H9 (cell line): ENCODE results near the gene GAL3ST2. TPM values are rescaled to one million over a fixed set of nuclear protein-coding genes. Genes with fewer than 3 reads are reported as not detected.

ENCODE experiments used
- DNase-seq: peaks from one replicate; pipeline ENCODE4 v3.0.0-alpha.2; 2017
- H2AFZ ChIP-seq: one replicate; pipeline ENCODE4 v1.6.1; 2013; ENCODE audit warnings: mild to moderate bottlenecking, low read length, control low read depth, moderate library complexity
- H2AK5ac ChIP-seq: 2 replicates; pipeline ENCODE4 v1.6.1; 2013; ENCODE audit warnings: low read length, control low read depth, mixed read lengths; ENCODE audit not compliant: insufficient read length
- H2BK120ac ChIP-seq: one replicate; pipeline ENCODE4 v1.6.1; 2013; ENCODE audit warnings: low read depth, mild to moderate bottlenecking, low read length, control low read depth, inconsistent platforms; ENCODE audit not compliant: poor library complexity, severe bottlenecking
- H2BK12ac ChIP-seq: 2 replicates; pipeline ENCODE4 v1.6.1; 2013; ENCODE audit warnings: low read length, control low read depth, mixed read lengths, low read depth; ENCODE audit not compliant: insufficient read length
- H2BK15ac ChIP-seq: 2 replicates; pipeline ENCODE4 v1.6.1; 2013; ENCODE audit warnings: low read depth, low read length, control low read depth
- H2BK20ac ChIP-seq: one replicate; pipeline ENCODE4 v1.6.1; 2013; ENCODE audit warnings: low read depth, mild to moderate bottlenecking, low read length, control low read depth, inconsistent platforms; ENCODE audit not compliant: poor library complexity, severe bottlenecking
- H2BK5ac ChIP-seq: 2 replicates; pipeline ENCODE4 v1.6.1; 2013; ENCODE audit warnings: low read length, control low read depth, mixed read lengths; ENCODE audit not compliant: insufficient read length
- H3K14ac ChIP-seq: 2 replicates; pipeline ENCODE4 v1.6.1; 2013; ENCODE audit warnings: low read length, control low read depth; ENCODE audit not compliant: insufficient read depth
- H3K18ac ChIP-seq: 2 replicates; pipeline ENCODE4 v1.6.1; 2013; ENCODE audit warnings: low read depth, mild to moderate bottlenecking, mixed read lengths, low read length, control low read depth; ENCODE audit not compliant: insufficient read length
- H3K23ac ChIP-seq: 2 replicates; pipeline ENCODE4 v1.6.1; 2013; ENCODE audit warnings: low read length, control low read depth, mixed read lengths, low read depth; ENCODE audit not compliant: insufficient read length
- H3K23me2 ChIP-seq: 2 replicates; pipeline ENCODE4 v1.6.1; 2013; ENCODE audit warnings: low read depth, mild to moderate bottlenecking, mixed read lengths, low read length, control low read depth; ENCODE audit not compliant: insufficient read length, poor library complexity, severe bottlenecking
- H3K27ac ChIP-seq: 2 replicates; pipeline ENCODE4 v1.5.1; 2013; ENCODE audit warnings: low read length, control low read depth, mixed read lengths, low read depth; ENCODE audit not compliant: insufficient read length
- H3K27me3 ChIP-seq: 2 replicates; pipeline ENCODE4 v1.6.1; 2013; ENCODE audit warnings: low read length, control low read depth, inconsistent platforms; ENCODE audit not compliant: insufficient read depth
- H3K4ac ChIP-seq: 2 replicates; pipeline ENCODE4 v1.6.1; 2013; ENCODE audit warnings: low read depth, mild to moderate bottlenecking, control low read depth, inconsistent platforms, low read length, moderate library complexity
- H3K4me1 ChIP-seq: 2 replicates; pipeline ENCODE4 v1.6.1; 2013; ENCODE audit warnings: low read length, control low read depth, inconsistent platforms; ENCODE audit not compliant: insufficient read depth
- H3K4me2 ChIP-seq: 2 replicates; pipeline ENCODE4 v1.6.1; 2013; ENCODE audit warnings: low read length, control low read depth, mixed read lengths; ENCODE audit not compliant: insufficient read length, insufficient read depth
- H3K56ac ChIP-seq: 2 replicates; pipeline ENCODE4 v1.6.1; 2013; ENCODE audit warnings: low read depth, mild to moderate bottlenecking, mixed read lengths, low read length, control low read depth; ENCODE audit not compliant: insufficient read length
- H3K79me1 ChIP-seq: 2 replicates; pipeline ENCODE4 v1.6.1; 2013; ENCODE audit warnings: low read depth, mild to moderate bottlenecking, moderate library complexity, low read length, control low read depth, inconsistent platforms; ENCODE audit not compliant: insufficient read depth, poor library complexity, severe bottlenecking
- H3K79me2 ChIP-seq: 2 replicates; pipeline ENCODE4 v1.6.1; 2013; ENCODE audit warnings: low read length, control low read depth, inconsistent platforms; ENCODE audit not compliant: insufficient read depth
- H3K9ac ChIP-seq: 2 replicates; pipeline ENCODE4 v1.6.1; 2013; ENCODE audit warnings: low read length, control low read depth, mixed read lengths; ENCODE audit not compliant: insufficient read length; ENCODE audit errors: extremely low read depth
- H3K9me3 ChIP-seq: one replicate; pipeline ENCODE4 v1.6.1; 2013; ENCODE audit warnings: low read depth, low read length, inconsistent platforms; ENCODE audit not compliant: control insufficient read depth
- H3T11ph ChIP-seq: one replicate; pipeline ENCODE4 v1.6.1; 2013; ENCODE audit warnings: mild to moderate bottlenecking, low read length, control low read depth, inconsistent platforms
- H4K20me1 ChIP-seq: one replicate; pipeline ENCODE4 v1.6.1; 2013; ENCODE audit not compliant: control insufficient read depth, insufficient read length, insufficient read depth
- H4K5ac ChIP-seq: 2 replicates; pipeline ENCODE4 v1.6.1; 2013; ENCODE audit warnings: low read depth, mild to moderate bottlenecking, mixed read lengths, low read length, control low read depth; ENCODE audit not compliant: insufficient read length
- H4K8ac ChIP-seq: replicated peaks from 2 replicates; pipeline ENCODE4 v1.6.1; 2013; ENCODE audit warnings: low read length, control low read depth, mixed read lengths, low read depth; ENCODE audit not compliant: insufficient read length
- H4K91ac ChIP-seq: 2 replicates; pipeline ENCODE4 v1.6.1; 2013; ENCODE audit warnings: low read depth, mild to moderate bottlenecking, moderate library complexity, mixed read lengths, low read length, control low read depth; ENCODE audit not compliant: insufficient read length
- H3K27ac Mint-ChIP-seq, 3 experiments: 2 replicates in 2 of 3; 3 replicates in 1 of 3; pipeline ENCODE4 v1.8.0; 2020 to 2021; ENCODE audit warnings: mixed read lengths in 3 of 3, mild to moderate bottlenecking in 1 of 3, moderate library complexity in 1 of 3
- H3K27me3 Mint-ChIP-seq: 2 replicates; pipeline ENCODE4 v1.8.0; 2021; ENCODE audit warnings: low read depth, mild to moderate bottlenecking, moderate library complexity, mixed read lengths
- H3K36me3 Mint-ChIP-seq, 3 experiments: 2 replicates in 2 of 3; 3 replicates in 1 of 3; pipeline ENCODE4 v1.8.0; 2020 to 2021; ENCODE audit warnings: low read depth in 3 of 3, mixed read lengths in 3 of 3; ENCODE audit not compliant: insufficient read depth in 1 of 3
- H3K4me1 Mint-ChIP-seq, 2 experiments: 2 replicates each; pipeline ENCODE4 v1.8.0; 2020; ENCODE audit warnings: mixed read lengths in 2 of 2
- H3K4me3 Mint-ChIP-seq, 2 experiments: 2 replicates in 1 of 2; 3 replicates in 1 of 2; pipeline ENCODE4 v1.8.0; 2020 to 2021; ENCODE audit warnings: mild to moderate bottlenecking in 2 of 2, mixed read lengths in 2 of 2, moderate library complexity in 1 of 2
- H3K9me3 Mint-ChIP-seq, 2 experiments: 2 replicates in 1 of 2; 3 replicates in 1 of 2; pipeline ENCODE4 v1.8.0; 2020; ENCODE audit warnings: mild to moderate bottlenecking in 2 of 2, mixed read lengths in 2 of 2, moderate library complexity in 1 of 2
- CTCF ChIP-seq: fragments of 200-600 bp; sonication (generic); conservative IDR thresholded peaks from 3 replicates; pipeline ENCODE4 v1.8.0; 2021; ENCODE audit warnings: antibody characterized with exemption, mild to moderate bottlenecking
- WGBS: extraction: QIAGEN DNeasy Blood & Tissue Kit; methylation state at CpG from one replicate; pipeline ENCODE4 v1.1.7; 2013; ENCODE audit warnings: missing lambda C conversion rate, low lambda C conversion rate, mixed read lengths; ENCODE audit not compliant: insufficient read length; ENCODE audit errors: extremely low coverage; 5-methylcytosine and 5-hydroxymethylcytosine counted together
- total RNA-seq: library from RNA; stranded (reverse); gene quantifications from 2 replicates; pipeline ENCODE4 v1.2.1, GENCODE V29; 2021

GAL3ST2 gene
- total RNA-seq, 1 experiment from 2014 or later: 0.33 TPM

- Histone ChIP-seq H2BK15ac (no peak overlapping the region), H3K23ac (no peak overlapping the region), H4K8ac (no peak overlapping the region), H3K56ac (no peak overlapping the region), H2AFZ (no peak overlapping the region), H3K4me1 (no peaks in the 10 kb centered on the region), H3K14ac (no peak overlapping the region; the same call in 1 of the 2 replicates), H3K9me3 (no peaks in the 10 kb centered on the region), H3K9ac (no peak overlapping the region), H3T11ph (no peak overlapping the region), H4K20me1 (no peaks in the 10 kb centered on the region), H4K5ac (no peak overlapping the region), H2BK20ac (no peak overlapping the region), H3K4ac (no peak overlapping the region), H2BK12ac (no peak overlapping the region), H3K79me2 (no peaks in the 10 kb centered on the region), H3K27ac (no peak overlapping the region), H3K27me3 (no peaks in the 10 kb centered on the region), H3K4me2 (no peak overlapping the region), H3K79me1 (no peaks in the 10 kb centered on the region), H3K18ac (no peak overlapping the region), H4K91ac (no peak overlapping the region), H2AK5ac (no peak overlapping the region), H2BK120ac (no peak overlapping the region), H3K23me2 (no peaks in the 10 kb centered on the region), H2BK5ac (no peak overlapping the region)
- no peak overlapping the region; a peak in 1 of 7 replicates for H3K27ac Mint-ChIP-seq
- H3K36me3 Mint-ChIP-seq: peaks cover 11 to 36% (median 34%) of the 10 kb centered on the region in 3 experiments; a peak in 6 of 7 replicates
- H3K9me3 Mint-ChIP-seq: no peaks in the 10 kb centered on the region; a peak in 2 of 5 replicates
- no peak for TF ChIP-seq CTCF
- no peaks in the 10 kb centered on the region for H3K27me3 Mint-ChIP-seq
- H3K4me3 Mint-ChIP-seq: no peak overlapping the region; a peak in 1 of 5 replicates
- peak; percentile 20 for DNase-seq
- H3K4me1 Mint-ChIP-seq: no peaks in the 10 kb centered on the region
- WGBS: no CpG with 5 or more reads among the region's 15 CpGs
Measured at GRCh38 chr2:241751152-241751551, 25.5 kb upstream of the GAL3ST2 start.
